GM12875 (cell line): ENCODE results near the gene SST.
"Not testable (repeated sequence)": the region's sequence is repeated elsewhere in the genome, so short reads cannot be mapped to it uniquely, and the experiment has no call there.

ENCODE experiments used
- H3K4me3 ChIP-seq: one replicate; pipeline ENCODE4 v1.5.1; 2011; ENCODE audit warnings: low read depth, low read length, control low read depth
- CTCF ChIP-seq: IDR thresholded peaks from 2 replicates; pipeline ENCODE4 v1.5.1; 2011; ENCODE audit warnings: low read depth, mild to moderate bottlenecking, control low read depth, inconsistent platforms, low read length, moderate library complexity, borderline replicate concordance; ENCODE audit not compliant: insufficient read depth

The SST gene

GRCh38 chr3:187684880-187685279 is 14.7 kb upstream of the SST start:
- TF ChIP-seq CTCF: no peak

GRCh38 chr3:187684444-187684843 is 14.2 kb upstream of the SST start:
- TF ChIP-seq CTCF: no peak
- no peak overlapping the region for H3K4me3 ChIP-seq

More at GRCh38 chr3:187684880-187685279, 14.7 kb upstream of the SST start:
- H3K4me3 ChIP-seq: no peak overlapping the region

GRCh38 chr3:187681756-187682155 is 11.6 kb upstream of the SST start:
- H3K4me3 ChIP-seq: not testable (repeated sequence)

- TF ChIP-seq CTCF: peak; percentile 83
- no peak overlapping the region for H3K4me3 ChIP-seq
Observed at GRCh38 chr3:187679638-187680396, 9.6 kb upstream of the SST start.

- peak; percentile 56 for TF ChIP-seq CTCF
- H3K4me3 ChIP-seq: no peak overlapping the region
Observed at GRCh38 chr3:187678726-187679268, 8.6 kb upstream of the SST start.

GRCh38 chr3:187677604-187678003 is 7.4 kb upstream of the SST start:
- H3K4me3 ChIP-seq: no peak overlapping the region
- TF ChIP-seq CTCF: no peak

- H3K4me3 ChIP-seq: no peak overlapping the region
- no peak for TF ChIP-seq CTCF
Observed at GRCh38 chr3:187673012-187673411, 2.8 kb upstream of the SST start.

- no peak for TF ChIP-seq CTCF
- no peak overlapping the region for H3K4me3 ChIP-seq
Observed at GRCh38 chr3:187667526-187667925, 2.7 kb downstream of the SST start.
